HL-60 (cell line): ENCODE results near the gene DIP2B.

Experiments
- DNase-seq, 2 experiments: peaks; one replicate each; pipeline ENCODE4 v3.0.0-alpha.2; 2010 to 2020; ENCODE audit warnings: low read depth in 1 of 2, low spot score in 1 of 2
- H3K27ac ChIP-seq: fragments of 250-450 bp; sonication (Bioruptor Pico); replicated peaks from 2 replicates; pipeline ENCODE4 v1.5.1; 2020; ENCODE audit warnings: mild to moderate bottlenecking, moderate library complexity
- H3K27me3 ChIP-seq: fragments of 250-450 bp; sonication (Bioruptor Pico); 2 replicates; pipeline ENCODE4 v1.5.1; 2021; ENCODE audit warnings: mild to moderate bottlenecking, moderate library complexity; ENCODE audit not compliant: insufficient read depth, poor library complexity, severe bottlenecking
- H3K4me3 ChIP-seq: replicated peaks from 2 replicates; pipeline ENCODE4 v1.5.1; 2011; ENCODE audit warnings: mild to moderate bottlenecking, control low read depth, low read length; ENCODE audit not compliant: insufficient read depth
- CTCF ChIP-seq: IDR thresholded peaks from one replicate; pipeline ENCODE4 v1.5.1; 2011; ENCODE audit warnings: low read length, control low read depth, inconsistent platforms; ENCODE audit not compliant: insufficient read depth
- GABPA ChIP-seq: IDR thresholded peaks from 2 replicates; pipeline ENCODE4 v1.6.1; 2012; ENCODE audit warnings: low read depth
- POLR2AphosphoS5 ChIP-seq: IDR thresholded peaks from 2 replicates; pipeline ENCODE4 v1.6.1; 2012; ENCODE audit warnings: low read depth
- REST ChIP-seq: IDR thresholded peaks from 2 replicates; pipeline ENCODE4 v1.6.1; 2012; ENCODE audit warnings: low read depth; ENCODE audit not compliant: insufficient replicate concordance
- SPI1 ChIP-seq: IDR thresholded peaks from 2 replicates; pipeline ENCODE4 v1.6.1; 2012; ENCODE audit warnings: low read depth, mild to moderate bottlenecking, borderline replicate concordance

DIP2B gene

GRCh38 chr12:50655374-50655921 is 150.7 kb downstream of the DIP2B start:
- H3K27me3 ChIP-seq: no peaks in the 10 kb centered on the region
- no peak overlapping the region for H3K27ac ChIP-seq
- no peak for DNase-seq
- H3K4me3 ChIP-seq: no peak overlapping the region
- TF ChIP-seq POLR2AphosphoS5: no peak
- no peak for TF ChIP-seq CTCF
- no peak for TF ChIP-seq GABPA
- TF ChIP-seq REST: no peak
- no peak for TF ChIP-seq SPI1

- Histone ChIP-seq H3K4me3 (no peak overlapping the region), H3K27me3 (no peaks in the 10 kb centered on the region), H3K27ac (no peak overlapping the region)
- TF ChIP-seq REST (no peak), POLR2AphosphoS5 (no peak), GABPA (no peak), SPI1 (no peak), CTCF (no peak)
- DNase-seq: no peak
These were observed 154.5 kb downstream of the DIP2B start for GRCh38 chr12:50659260-50659659.

GRCh38 chr12:50659690-50660424 is 155.1 kb downstream of the DIP2B start:
- Histone ChIP-seq H3K27ac (no peak overlapping the region), H3K4me3 (no peak overlapping the region), H3K27me3 (no peaks in the 10 kb centered on the region)
- no peak for DNase-seq
- TF ChIP-seq CTCF: no peak
- TF ChIP-seq REST: no peak
- TF ChIP-seq SPI1: no peak
- TF ChIP-seq GABPA: no peak
- TF ChIP-seq POLR2AphosphoS5: no peak
